DND-41 (cell line): Measurements from ENCODE around the gene RNF5.

Source experiments
- ATAC-seq: fragments of 200-7000 bp; cut with Tn5 transposase; 3 replicates; pipeline ENCODE4 v1.9.1; 2021; ENCODE audit warnings: low read depth; ENCODE audit not compliant: insufficient read depth
- DNase-seq: peaks from one replicate; pipeline ENCODE4 v3.0.0-alpha.2; 2020
- H2AFZ ChIP-seq: 2 replicates; pipeline ENCODE4 v1.6.0; 2012; ENCODE audit warnings: low read depth, low read length
- H3K27ac ChIP-seq: 2 replicates; pipeline ENCODE4 v1.5.1; 2012; ENCODE audit warnings: low read length, inconsistent platforms
- H3K27me3 ChIP-seq: fragments of 200-600 bp; sonication (generic); 2 replicates; pipeline ENCODE4 v1.6.0; 2012; ENCODE audit warnings: low read length, mild to moderate bottlenecking, inconsistent platforms; ENCODE audit not compliant: insufficient read depth, poor library complexity
- H3K36me3 ChIP-seq: 2 replicates; pipeline ENCODE4 v1.5.1; 2012; ENCODE audit warnings: low read length, inconsistent platforms; ENCODE audit not compliant: insufficient read depth
- H3K4me1 ChIP-seq: 2 replicates; pipeline ENCODE4 v1.5.1; 2012; ENCODE audit warnings: mild to moderate bottlenecking, low read length; ENCODE audit not compliant: insufficient read depth
- H3K4me2 ChIP-seq: 2 replicates; pipeline ENCODE4 v1.6.0; 2012; ENCODE audit warnings: mild to moderate bottlenecking, moderate library complexity, low read length, inconsistent platforms; ENCODE audit not compliant: insufficient read depth
- H3K4me3 ChIP-seq, 2 experiments: fragments of 200-600 bp in 1 of 2; shearing (Covaris generic) in 1 of 2; 2 replicates each; pipeline ENCODE4 v1.5.1; 2012 to 2016; ENCODE audit warnings: inconsistent platforms in 2 of 2, low read length in 2 of 2, mild to moderate bottlenecking in 2 of 2, low read depth in 1 of 2, moderate library complexity in 1 of 2
- H3K79me2 ChIP-seq: 2 replicates; pipeline ENCODE4 v1.6.0; 2012; ENCODE audit warnings: low read length, inconsistent platforms; ENCODE audit not compliant: insufficient read depth
- H3K9ac ChIP-seq: 2 replicates; pipeline ENCODE4 v1.6.0; 2012; ENCODE audit warnings: low read depth, mild to moderate bottlenecking, inconsistent platforms, low read length, moderate library complexity
- H3K9me3 ChIP-seq: 2 replicates; pipeline ENCODE4 v1.5.1; 2012; ENCODE audit warnings: low read length, moderate library complexity, mild to moderate bottlenecking, inconsistent platforms; ENCODE audit not compliant: insufficient read depth, severe bottlenecking
- H4K20me1 ChIP-seq: 2 replicates; pipeline ENCODE4 v1.6.0; 2012; ENCODE audit warnings: low read length; ENCODE audit not compliant: insufficient read depth
- CTCF ChIP-seq: IDR thresholded peaks from 2 replicates; pipeline ENCODE4 v1.5.1; 2012; ENCODE audit warnings: borderline replicate concordance, low read length, moderate library complexity, mild to moderate bottlenecking; ENCODE audit not compliant: poor library complexity, severe bottlenecking; ENCODE audit errors: extremely low read depth
- EZH2 ChIP-seq: IDR thresholded peaks from 3 replicates; pipeline ENCODE4 v1.6.1; 2012; ENCODE audit warnings: borderline replicate concordance, low read depth, mild to moderate bottlenecking, moderate library complexity, low read length, inconsistent platforms; ENCODE audit not compliant: severe bottlenecking

RNF5 gene

DNA sequence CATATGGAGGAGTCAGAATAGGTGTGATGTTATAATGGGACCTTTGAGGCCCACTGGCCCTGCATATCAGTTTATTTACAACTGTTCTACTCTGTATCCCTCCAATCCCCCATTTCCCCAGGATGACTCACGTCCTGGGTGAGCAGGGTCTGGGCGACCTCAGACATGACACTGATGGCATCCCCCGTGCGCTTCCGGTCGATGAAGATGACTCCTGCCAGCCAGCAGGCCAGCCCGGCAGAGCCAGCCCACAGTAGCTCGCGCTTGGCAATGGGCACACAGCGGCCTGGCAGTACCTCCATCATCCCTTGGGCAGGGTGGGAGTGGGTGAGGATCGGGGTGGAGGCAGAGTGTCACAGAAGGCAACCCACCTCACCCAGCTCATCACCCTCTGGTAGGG lies 7.9 kb upstream of the RNF5 start:
- Histone ChIP-seq H3K9me3 (no peaks in the 10 kb centered on the region), H4K20me1 (no peaks in the 10 kb centered on the region), H3K79me2 (peaks cover 16% of the 10 kb centered on the region), H3K36me3 (peaks cover 57% of the 10 kb centered on the region), H3K4me1 (peaks cover 13% of the 10 kb centered on the region), H3K27me3 (no peaks in the 10 kb centered on the region), H3K4me2 (no peak overlapping the region), H3K4me3 (no peak overlapping the region), H3K9ac (no peak overlapping the region), H2AFZ (no peak overlapping the region), H3K27ac (no peak overlapping the region)
- DNase-seq (no peak), ATAC-seq (no peak)
- no peak for TF ChIP-seq CTCF
- TF ChIP-seq EZH2 = no peak

- Histone ChIP-seq H3K4me1 (peaks cover 18% of the 10 kb centered on the region), H3K27ac (no peak overlapping the region), H3K4me2 (no peak overlapping the region), H3K9ac (no peak overlapping the region), H3K4me3 (no peak overlapping the region), H3K27me3 (no peaks in the 10 kb centered on the region), H3K9me3 (no peaks in the 10 kb centered on the region), H3K79me2 (peaks cover 22% of the 10 kb centered on the region), H2AFZ (no peak overlapping the region), H4K20me1 (no peaks in the 10 kb centered on the region), H3K36me3 (peaks cover 50% of the 10 kb centered on the region)
- DNase-seq = no peak
- TF ChIP-seq CTCF (no peak), EZH2 (no peak)
- no peak for ATAC-seq
Measured at GRCh38 chr6:32171234-32171633, 7.0 kb upstream of the RNF5 start.

- TF ChIP-seq EZH2 (no peak), CTCF (no peak)
- no peak overlapping the region for H2AFZ ChIP-seq
- H3K79me2 ChIP-seq = peaks cover 30% of the 10 kb centered on the region
- no peak overlapping the region for H3K4me2 ChIP-seq
- DNase-seq (no peak), ATAC-seq (no peak)
- peaks cover 33% of the 10 kb centered on the region for H3K4me1 ChIP-seq
- no peaks in the 10 kb centered on the region for H3K27me3 ChIP-seq
- no peaks in the 10 kb centered on the region for H3K9me3 ChIP-seq
- H3K9ac ChIP-seq = no peak overlapping the region
- H4K20me1 ChIP-seq = no peaks in the 10 kb centered on the region
- H3K27ac ChIP-seq = no peak overlapping the region
- no peak overlapping the region for H3K4me3 ChIP-seq
- peaks cover 32% of the 10 kb centered on the region for H3K36me3 ChIP-seq
Measured at GRCh38 chr6:32173051-32173727, 5.0 kb upstream of the RNF5 start.
